ENCODE measurements around the gene WNT9B. TPM values are rescaled to one million over a fixed set of nuclear protein-coding genes. Genes with fewer than 3 reads are reported as not detected.

Gene WNT9B
- total and polyA plus RNA-seq, 2 donors, result 0.02 to 0.05 TPM

DNA sequence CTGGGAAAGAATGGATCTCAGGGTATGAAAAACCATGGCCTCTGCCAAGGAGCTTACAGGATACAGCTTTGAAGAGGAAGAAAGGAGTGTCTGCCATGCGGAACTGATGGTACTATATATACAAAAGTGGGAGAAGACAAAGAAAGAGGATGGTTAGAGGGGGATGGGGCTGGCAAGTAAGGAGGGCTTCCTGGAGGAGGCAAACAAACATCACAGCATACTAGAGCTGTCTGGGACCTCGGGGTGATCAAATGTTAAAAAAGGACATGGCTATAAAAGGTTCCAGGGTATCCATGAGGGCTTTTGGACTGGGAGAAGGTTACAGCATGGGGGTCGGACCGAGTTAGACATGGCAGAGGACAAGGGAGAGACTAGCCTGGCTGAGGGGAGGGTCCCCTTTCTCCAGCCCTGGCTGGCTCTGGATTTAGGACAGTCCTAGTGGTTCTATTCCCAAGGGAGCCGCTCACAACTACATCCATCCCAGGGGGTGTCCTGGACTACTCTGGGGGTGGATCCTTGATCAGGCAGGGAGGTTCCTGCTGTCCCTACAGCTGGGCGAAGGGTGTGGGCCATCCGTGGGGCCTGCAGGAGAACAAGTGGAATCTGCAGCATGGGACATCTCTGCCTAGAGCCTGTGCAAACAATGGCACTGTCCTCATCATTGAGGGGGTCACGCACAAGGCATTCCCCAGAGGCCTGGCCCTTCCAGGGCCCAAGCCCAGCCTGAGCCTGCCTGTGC is 12.2 kb downstream of the WNT9B start:
- H3K27ac ChIP-seq (ENCODE audit: low read depth in 1 of 2, low read length in 1 of 2), result no peak overlapping the region
- no peaks in the 10 kb centered on the region for H3K36me3 ChIP-seq (ENCODE audit: control insufficient read depth in 2 of 2, insufficient read depth in 2 of 2, low read length in 1 of 2)
- peaks cover 0 to 3% of the 10 kb centered on the region in 2 donors for H3K4me1 ChIP-seq (ENCODE audit: control insufficient read depth in 2 of 2, insufficient read depth in 2 of 2, low read length in 2 of 2)
- no peak overlapping the region for H3K4me3 ChIP-seq (ENCODE audit: low read length in 2 of 2)
- no peak for DNase-seq (ENCODE audit: low read depth in 6 of 9, low spot score in 9 of 9)
- H3K9me3 ChIP-seq (ENCODE audit: control insufficient read depth in 2 of 2, insufficient read depth in 1 of 2, low read length in 1 of 2), result no peaks in the 10 kb centered on the region
- H3K27me3 ChIP-seq (ENCODE audit: control insufficient read depth in 2 of 2, insufficient read depth in 1 of 2, low read length in 1 of 2), result peaks cover 0 to 15% of the 10 kb centered on the region in 2 donors
- 95% methylated on average over 8 of the region's 8 CpGs for WGBS

DNA sequence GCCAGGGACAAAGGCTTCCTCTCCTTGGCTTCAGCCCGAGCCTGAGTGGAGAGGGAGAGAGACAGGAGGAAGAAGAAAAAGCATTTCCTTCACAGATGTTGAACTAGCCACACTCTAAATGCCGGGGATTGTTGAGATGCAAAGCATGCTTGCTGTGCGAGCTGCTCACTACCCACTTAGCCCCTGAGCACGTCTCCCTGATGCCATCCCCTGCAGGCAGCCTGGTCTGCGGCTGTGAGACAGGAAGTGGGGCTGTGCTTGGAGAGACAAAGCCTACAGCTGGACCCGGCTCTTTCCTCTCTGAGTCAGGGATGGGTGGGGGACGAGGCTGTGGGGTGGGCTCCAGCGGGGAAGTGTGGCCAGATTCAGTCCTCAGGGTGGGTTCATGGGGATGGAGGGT is 13.7 kb downstream of the WNT9B start:
- Histone ChIP-seq H3K27me3 (ENCODE audit: control insufficient read depth in 2 of 2, insufficient read depth in 1 of 2, low read length in 1 of 2) (peaks cover 0 to 15% of the 10 kb centered on the region in 2 donors), H3K4me3 (ENCODE audit: low read length in 2 of 2) (no peak overlapping the region), H3K36me3 (ENCODE audit: control insufficient read depth in 2 of 2, insufficient read depth in 2 of 2, low read length in 1 of 2) (no peaks in the 10 kb centered on the region), H3K27ac (ENCODE audit: low read depth in 1 of 2, low read length in 1 of 2) (no peak overlapping the region), H3K4me1 (ENCODE audit: control insufficient read depth in 2 of 2, insufficient read depth in 2 of 2, low read length in 2 of 2) (peaks cover 0 to 3% of the 10 kb centered on the region in 2 donors), H3K9me3 (ENCODE audit: control insufficient read depth in 2 of 2, insufficient read depth in 1 of 2, low read length in 1 of 2) (no peaks in the 10 kb centered on the region)
- WGBS, result 5% methylated on average over 8 of the region's 8 CpGs
- peak in 1 of 9 donors; percentile 30 for DNase-seq (ENCODE audit: low read depth in 6 of 9, low spot score in 9 of 9)

DNA sequence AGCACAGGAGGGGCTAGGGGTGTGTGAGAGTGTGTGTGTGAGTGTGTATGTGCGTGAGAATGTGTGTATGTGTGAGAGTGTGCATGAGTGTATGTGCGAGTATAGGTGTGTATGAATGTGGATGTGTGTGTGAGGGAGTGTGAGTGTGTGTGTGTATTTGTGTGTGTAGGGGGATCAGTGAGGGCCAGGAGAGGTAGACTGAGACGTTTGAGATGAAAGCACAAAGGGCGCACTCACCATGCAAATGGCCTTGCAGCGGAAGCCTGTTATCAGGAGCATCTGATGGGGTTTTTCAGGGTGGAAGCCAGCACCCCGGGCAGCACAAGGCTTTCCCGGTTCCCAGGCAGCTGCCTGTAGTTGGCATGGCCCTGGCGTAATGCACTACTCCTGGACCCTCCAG is 14.9 kb downstream of the WNT9B start:
- peaks cover 0 to 3% of the 10 kb centered on the region in 2 donors for H3K4me1 ChIP-seq (ENCODE audit: control insufficient read depth in 2 of 2, insufficient read depth in 2 of 2, low read length in 2 of 2)
- no peaks in the 10 kb centered on the region for H3K36me3 ChIP-seq (ENCODE audit: control insufficient read depth in 2 of 2, insufficient read depth in 2 of 2, low read length in 1 of 2)
- DNase-seq (ENCODE audit: low read depth in 6 of 9, low spot score in 9 of 9), result no peak
- WGBS, result 90% methylated on average over 8 of the region's 8 CpGs
- H3K27ac ChIP-seq (ENCODE audit: low read depth in 1 of 2, low read length in 1 of 2), result no peak overlapping the region
- peaks cover 0 to 15% of the 10 kb centered on the region in 2 donors for H3K27me3 ChIP-seq (ENCODE audit: control insufficient read depth in 2 of 2, insufficient read depth in 1 of 2, low read length in 1 of 2)
- no peaks in the 10 kb centered on the region for H3K9me3 ChIP-seq (ENCODE audit: control insufficient read depth in 2 of 2, insufficient read depth in 1 of 2, low read length in 1 of 2)
- no peak overlapping the region for H3K4me3 ChIP-seq (ENCODE audit: low read length in 2 of 2)

DNA sequence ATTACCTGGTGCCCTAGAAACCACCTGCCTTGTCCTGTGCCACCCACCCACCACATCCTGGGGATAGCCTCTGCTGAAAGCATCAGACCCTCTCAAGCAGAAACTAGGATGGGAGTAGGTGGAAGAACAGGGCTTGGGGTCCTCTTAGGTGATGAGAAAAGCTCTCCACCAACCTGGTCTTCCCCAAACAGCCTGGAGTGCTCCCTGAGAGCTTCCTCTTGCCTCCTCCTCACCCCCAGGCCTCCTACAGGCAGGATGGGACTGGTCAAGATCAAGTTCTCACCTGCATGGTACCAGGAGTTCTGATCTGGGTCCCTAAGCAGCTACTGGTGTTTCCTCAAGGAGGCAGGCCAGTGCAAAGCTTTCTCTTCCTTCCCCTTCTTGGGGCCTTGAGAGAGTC is 15.4 kb downstream of the WNT9B start:
- H3K4me3 ChIP-seq (ENCODE audit: low read length in 2 of 2), result no peak overlapping the region
- peaks cover 0 to 15% of the 10 kb centered on the region in 2 donors for H3K27me3 ChIP-seq (ENCODE audit: control insufficient read depth in 2 of 2, insufficient read depth in 1 of 2, low read length in 1 of 2)
- H3K27ac ChIP-seq (ENCODE audit: low read depth in 1 of 2, low read length in 1 of 2), result no peak overlapping the region
- no peaks in the 10 kb centered on the region for H3K9me3 ChIP-seq (ENCODE audit: control insufficient read depth in 2 of 2, insufficient read depth in 1 of 2, low read length in 1 of 2)
- peaks cover 0 to 3% of the 10 kb centered on the region in 2 donors for H3K4me1 ChIP-seq (ENCODE audit: control insufficient read depth in 2 of 2, insufficient read depth in 2 of 2, low read length in 2 of 2)
- DNase-seq (ENCODE audit: low read depth in 6 of 9, low spot score in 9 of 9), result no peak
- no peaks in the 10 kb centered on the region for H3K36me3 ChIP-seq (ENCODE audit: control insufficient read depth in 2 of 2, insufficient read depth in 2 of 2, low read length in 1 of 2)

DNA sequence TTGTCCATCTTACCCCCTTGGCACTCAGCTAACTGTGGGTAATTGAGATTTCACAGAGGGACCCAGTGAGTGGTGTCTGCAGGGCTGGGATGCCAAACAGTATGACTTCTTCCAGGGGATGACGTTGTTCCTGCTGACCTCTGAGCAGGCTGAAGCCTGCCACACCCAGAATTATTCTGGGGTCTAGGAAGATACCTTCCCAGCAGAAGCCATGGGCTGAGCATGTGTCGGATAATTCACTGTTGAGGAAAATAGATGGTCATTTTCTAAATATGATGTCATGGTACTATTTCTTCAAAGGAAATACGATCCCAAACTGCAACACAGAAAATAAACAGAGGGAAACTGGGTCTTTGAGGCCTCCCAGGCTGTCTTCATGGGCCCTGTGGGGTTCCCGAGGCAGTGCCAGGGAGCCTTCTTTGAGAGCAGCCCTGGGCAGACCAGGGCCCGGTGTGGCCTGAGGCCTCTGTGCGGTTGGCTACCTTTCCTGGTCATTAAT is 17.4 kb downstream of the WNT9B start:
- Histone ChIP-seq H3K27me3 (ENCODE audit: control insufficient read depth in 2 of 2, insufficient read depth in 1 of 2, low read length in 1 of 2) (peaks cover 0 to 15% of the 10 kb centered on the region in 2 donors), H3K27ac (ENCODE audit: low read depth in 1 of 2, low read length in 1 of 2) (no peak overlapping the region), H3K4me1 (ENCODE audit: control insufficient read depth in 2 of 2, insufficient read depth in 2 of 2, low read length in 2 of 2) (peaks cover 0 to 3% of the 10 kb centered on the region in 2 donors), H3K9me3 (ENCODE audit: control insufficient read depth in 2 of 2, insufficient read depth in 1 of 2, low read length in 1 of 2) (no peaks in the 10 kb centered on the region), H3K36me3 (ENCODE audit: control insufficient read depth in 2 of 2, insufficient read depth in 2 of 2, low read length in 1 of 2) (no peaks in the 10 kb centered on the region), H3K4me3 (ENCODE audit: low read length in 2 of 2) (no peak overlapping the region)
- no peak for DNase-seq (ENCODE audit: low read depth in 6 of 9, low spot score in 9 of 9)
- 95% methylated on average over 6 of the region's 6 CpGs for WGBS

DNA sequence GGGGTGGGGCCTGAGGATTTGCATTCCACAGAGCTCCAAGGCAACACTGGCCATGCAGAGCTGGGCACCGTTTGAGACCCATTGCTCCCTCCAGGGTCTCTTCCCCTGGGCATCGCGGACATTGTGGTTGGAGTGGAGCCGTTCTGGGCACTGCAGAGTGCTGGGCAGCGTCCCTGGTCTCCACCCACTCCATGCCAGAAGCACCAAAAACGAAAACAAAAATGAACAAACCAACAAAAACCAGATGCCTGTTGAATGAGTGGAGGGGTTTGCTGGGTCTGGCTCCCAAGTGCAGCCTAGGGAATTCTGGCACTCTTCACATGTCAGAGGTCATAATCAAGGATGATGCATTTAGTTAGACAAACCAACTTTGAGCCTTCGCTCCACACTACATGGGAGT is 17.9 kb downstream of the WNT9B start:
- H3K9me3 ChIP-seq (ENCODE audit: control insufficient read depth in 2 of 2, insufficient read depth in 1 of 2, low read length in 1 of 2), result no peaks in the 10 kb centered on the region
- no peaks in the 10 kb centered on the region for H3K36me3 ChIP-seq (ENCODE audit: control insufficient read depth in 2 of 2, insufficient read depth in 2 of 2, low read length in 1 of 2)
- H3K27ac ChIP-seq (ENCODE audit: low read depth in 1 of 2, low read length in 1 of 2), result no peak overlapping the region
- peaks cover 0 to 12% of the 10 kb centered on the region in 2 donors for H3K27me3 ChIP-seq (ENCODE audit: control insufficient read depth in 2 of 2, insufficient read depth in 1 of 2, low read length in 1 of 2)
- no peak for DNase-seq (ENCODE audit: low read depth in 6 of 9, low spot score in 9 of 9)
- H3K4me1 ChIP-seq (ENCODE audit: control insufficient read depth in 2 of 2, insufficient read depth in 2 of 2, low read length in 2 of 2), result peaks cover 0 to 3% of the 10 kb centered on the region in 2 donors
- 90% methylated on average over 7 of the region's 7 CpGs for WGBS
- no peak overlapping the region for H3K4me3 ChIP-seq (ENCODE audit: low read length in 2 of 2)

DNA sequence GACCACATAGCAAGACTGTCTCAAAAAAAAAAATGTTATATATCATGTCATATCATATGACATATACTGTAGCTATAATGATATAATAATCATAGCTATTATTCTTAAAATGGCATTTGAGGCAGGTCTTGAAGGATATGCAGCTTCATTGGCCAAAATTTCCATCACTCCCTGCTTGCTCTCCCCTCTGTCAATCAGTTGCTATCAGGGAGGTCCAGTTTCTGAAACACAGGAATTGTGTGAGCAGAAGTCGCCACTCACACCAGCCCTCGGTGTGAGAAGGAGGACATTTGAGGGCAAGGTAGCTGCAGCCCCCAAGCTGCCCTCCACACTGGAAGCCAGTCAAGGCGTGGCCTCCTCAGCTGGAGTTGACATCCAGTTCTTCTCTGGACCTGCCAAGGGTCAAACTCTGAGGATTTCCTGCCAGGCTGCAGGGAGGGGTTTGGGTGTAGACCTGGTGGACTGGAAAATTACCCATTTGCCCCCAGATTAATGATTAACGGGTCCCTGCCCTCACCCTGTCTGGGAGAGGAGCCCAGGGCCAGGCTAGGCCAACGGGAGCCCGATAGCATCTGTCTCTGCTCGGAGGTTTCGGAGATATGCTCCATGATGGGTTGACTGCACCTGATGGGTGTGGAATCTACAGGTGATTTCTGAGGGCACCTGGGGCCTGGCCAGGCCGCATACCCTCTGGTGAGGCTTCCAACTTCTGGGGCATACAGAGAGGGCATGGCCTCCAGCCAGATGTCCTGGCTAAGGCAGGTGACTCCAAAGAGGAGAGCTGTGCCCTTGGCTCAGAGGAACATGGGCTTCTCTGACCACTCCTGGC is 18.8 kb downstream of the WNT9B start:
- DNase-seq (ENCODE audit: low read depth in 6 of 9, low spot score in 9 of 9), result no peak

DNA sequence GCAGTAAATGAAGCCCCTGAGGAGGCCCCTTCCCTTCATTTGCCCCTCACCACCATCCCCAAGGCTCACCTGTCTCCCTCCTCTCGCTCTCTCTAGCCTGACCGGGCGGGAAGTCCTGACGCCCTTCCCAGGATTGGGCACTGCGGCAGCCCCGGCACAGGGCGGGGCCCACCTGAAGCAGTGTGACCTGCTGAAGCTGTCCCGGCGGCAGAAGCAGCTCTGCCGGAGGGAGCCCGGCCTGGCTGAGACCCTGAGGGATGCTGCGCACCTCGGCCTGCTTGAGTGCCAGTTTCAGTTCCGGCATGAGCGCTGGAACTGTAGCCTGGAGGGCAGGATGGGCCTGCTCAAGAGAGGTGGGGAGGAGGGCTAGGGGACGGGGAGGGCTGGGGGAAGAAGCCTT is 21.0 kb downstream of the WNT9B start:
- H3K9me3 ChIP-seq (ENCODE audit: control insufficient read depth in 2 of 2, insufficient read depth in 1 of 2, low read length in 1 of 2), result peaks cover 0 to 1% of the 10 kb centered on the region in 2 donors
- peaks cover 2 to 9% of the 10 kb centered on the region in 2 donors for H3K4me1 ChIP-seq (ENCODE audit: control insufficient read depth in 2 of 2, insufficient read depth in 2 of 2, low read length in 2 of 2)
- H3K27me3 ChIP-seq (ENCODE audit: control insufficient read depth in 2 of 2, insufficient read depth in 1 of 2, low read length in 1 of 2), result peaks cover 0 to under 1% of the 10 kb centered on the region in 2 donors
- no peaks in the 10 kb centered on the region for H3K36me3 ChIP-seq (ENCODE audit: control insufficient read depth in 2 of 2, insufficient read depth in 2 of 2, low read length in 1 of 2)
- 92% methylated on average over 16 of the region's 16 CpGs for WGBS
- H3K4me3 ChIP-seq (ENCODE audit: low read length in 2 of 2), result no peak overlapping the region
- no peak for DNase-seq (ENCODE audit: low read depth in 6 of 9, low spot score in 9 of 9)
- no peak overlapping the region for H3K27ac ChIP-seq (ENCODE audit: low read depth in 1 of 2, low read length in 1 of 2)

More for the DNA sequence above, 18.8 kb downstream of the WNT9B start:
- WGBS, result 96% methylated on average over 9 of the region's 9 CpGs
- Histone ChIP-seq H3K27me3 (ENCODE audit: control insufficient read depth in 2 of 2, insufficient read depth in 1 of 2, low read length in 1 of 2) (peaks cover 0 to 10% of the 10 kb centered on the region in 2 donors), H3K27ac (ENCODE audit: low read depth in 1 of 2, low read length in 1 of 2) (no peak overlapping the region), H3K4me1 (ENCODE audit: control insufficient read depth in 2 of 2, insufficient read depth in 2 of 2, low read length in 2 of 2) (peaks cover 0 to 2% of the 10 kb centered on the region in 2 donors), H3K9me3 (ENCODE audit: control insufficient read depth in 2 of 2, insufficient read depth in 1 of 2, low read length in 1 of 2) (no peaks in the 10 kb centered on the region), H3K4me3 (ENCODE audit: low read length in 2 of 2) (no peak overlapping the region), H3K36me3 (ENCODE audit: control insufficient read depth in 2 of 2, insufficient read depth in 2 of 2, low read length in 1 of 2) (no peaks in the 10 kb centered on the region)

Measured in thymus (tissue), 11 donors.